K562 (cell line): ENCODE data around the gene HLA-DQB1. TPM values are rescaled to one million over a fixed set of nuclear protein-coding genes. Genes with fewer than 3 reads are reported as not detected.

Source experiments
- ATAC-seq: fragments of 200-7000 bp; cut with Tn5 transposase; 3 replicates; pipeline ENCODE4 v1.9.1; 2020; ENCODE audit warnings: moderate library complexity
- BruUV-seq: library from RNA; stranded (reverse); fragments of 400-500 nt; replicated peaks from 2 replicates; lab custom pipeline; 2021; lab: Mats Ljungman, UMichigan
- CTCF ChIA-PET: fragments of 300-600 bp; formaldehyde crosslinking; extraction: SDS; loops from one replicate; lab custom pipeline; 2021; ENCODE audit warnings: low intra/inter-chr PET ratio; lab: Yijun Ruan, JAX
- POLR2A ChIA-PET: fragments of 300-600, 350-650 bp; sonication (Branson Sonifier 250); formaldehyde crosslinking; extraction: SDS; loops from one replicate; lab custom pipeline; 2021; ENCODE audit warnings: antibody characterized with exemption, inconsistent platforms; lab: Yijun Ruan, JAX
- DNase-seq, 4 experiments: peaks; one replicate each; pipeline versions ENCODE4 v3.0.0 to v3.0.0-alpha.2; 2011 to 2018; ENCODE audit warnings: low spot score in 3 of 4, mixed read lengths in 3 of 4; ENCODE audit errors: extremely low read depth in 1 of 4
- FAIRE-seq: peaks from 2 replicates; lab custom pipeline; 2011; peaks lifted over from hg19 to GRCh38; lab: Jason Lieb, UNC
- H2AFZ ChIP-seq: 2 replicates; pipeline ENCODE4 v1.6.0; 2011; ENCODE audit warnings: low read depth, low read length, control low read depth, inconsistent platforms
- H3K27ac ChIP-seq: fragments of 200-600 bp; 3 replicates; pipeline ENCODE4 v1.8.0; 2011; ENCODE audit warnings: low read depth, mild to moderate bottlenecking, control low read depth, inconsistent platforms, low read length, moderate library complexity, mixed read lengths; ENCODE audit errors: extremely low read depth
- H3K27me3 ChIP-seq, 2 experiments: fragments of 300-600 bp in 1 of 2; 2 replicates in 1 of 2; 3 replicates in 1 of 2; pipeline versions ENCODE4 v1.6.0 to v1.8.0; 2011; ENCODE audit warnings: inconsistent platforms in 2 of 2, low read length in 2 of 2, mild to moderate bottlenecking in 1 of 2, mixed read lengths in 1 of 2, moderate library complexity in 1 of 2; ENCODE audit not compliant: control insufficient read depth in 2 of 2, insufficient read depth in 2 of 2
- H3K36me3 ChIP-seq: fragments of 300-600 bp; 3 replicates; pipeline ENCODE4 v1.8.0; 2011; ENCODE audit warnings: mild to moderate bottlenecking, low read length, inconsistent platforms; ENCODE audit not compliant: control insufficient read depth, insufficient read depth
- H3K4me1 ChIP-seq, 2 experiments: fragments of 200-600 bp in 1 of 2; replicated peaks in 1 of 2; 2 replicates in 1 of 2; 3 replicates in 1 of 2; pipeline versions ENCODE4 v1.5.1 to v1.8.0; 2011; ENCODE audit warnings: inconsistent platforms in 2 of 2, low read length in 2 of 2, mild to moderate bottlenecking in 1 of 2, mixed read lengths in 1 of 2, moderate library complexity in 1 of 2; ENCODE audit not compliant: control insufficient read depth in 2 of 2, insufficient read depth in 2 of 2
- H3K4me2 ChIP-seq: 2 replicates; pipeline ENCODE4 v1.6.1; 2011; ENCODE audit warnings: low read length, control low read depth, inconsistent platforms, mixed read lengths; ENCODE audit not compliant: insufficient read depth
- H3K4me3 ChIP-seq: fragments of 200-600 bp; sonication (generic), shearing (Covaris generic); 2 replicates; pipeline ENCODE4 v1.5.1; 2016; ENCODE audit warnings: control low read depth, inconsistent platforms
- H3K79me2 ChIP-seq: fragments of 200-600 bp; 3 replicates; pipeline ENCODE4 v1.8.0; 2011; ENCODE audit warnings: low read length, inconsistent platforms; ENCODE audit not compliant: control insufficient read depth, insufficient read depth
- H3K9ac ChIP-seq, 2 experiments: 2 replicates each; pipeline versions ENCODE4 v1.6.0 to v1.6.1; 2011; ENCODE audit warnings: low read depth in 2 of 2, low read length in 2 of 2, control low read depth in 1 of 2, inconsistent platforms in 1 of 2, mild to moderate bottlenecking in 1 of 2, mixed read lengths in 1 of 2; ENCODE audit not compliant: insufficient read depth in 1 of 2
- H3K9me1 ChIP-seq: one replicate; pipeline ENCODE4 v1.6.0; 2011; ENCODE audit warnings: inconsistent platforms, mild to moderate bottlenecking, low read length, moderate library complexity; ENCODE audit not compliant: control insufficient read depth, insufficient read depth
- H3K9me3 ChIP-seq: replicated peaks from 2 replicates; pipeline ENCODE4 v1.5.1; 2011; ENCODE audit warnings: low read depth, low read length, inconsistent platforms; ENCODE audit not compliant: control insufficient read depth, insufficient read depth
- H4K20me1 ChIP-seq: replicated peaks from 2 replicates; pipeline ENCODE4 v1.6.1; 2011; ENCODE audit warnings: low read length, inconsistent platforms, mixed read lengths; ENCODE audit not compliant: control insufficient read depth, insufficient read depth
- PRDM10 ChIP-seq: fragments of 450-650 bp; IDR thresholded peaks from 2 replicates; pipeline ENCODE4 v1.6.1; 2018; ENCODE audit not compliant: partially characterized antibody
- WGBS: fragments of 100-300 bp; shearing (Covaris generic); methylation state at CpG from one replicate; pipeline ENCODE4 v1.1.6; 2016; ENCODE audit warnings: low coverage, mixed read lengths; ENCODE audit not compliant: insufficient coverage; ENCODE audit errors: missing lambda C conversion rate; 5-methylcytosine and 5-hydroxymethylcytosine counted together
- in situ Hi-C: fragments of 300-500 bp; cut with MboI; formaldehyde crosslinking; loops from 4 replicates; pipeline ENCODE4 v1.15.0; 2018; ENCODE audit warnings: inconsistent platforms, mixed read lengths
- intact Hi-C: fragments of 100-400 bp; cut with micrococcal nuclease; formaldehyde crosslinking; loops from 2 replicates; pipeline ENCODE4 v1.14.2; 2022
- polyA plus RNA-seq, 8 experiments: library from polyadenylated mRNA; depleted of rRNA in 4 of 8; stranded (reverse) in 5 of 8; unstranded in 3 of 8; fragments of >200 nt; fragmentation: Nextera tagmentation in 2 of 8; fragmentation: Illumina TruSeq in 1 of 8; extraction: Ambion mirVana in 2 of 8; extraction: Trizol in 1 of 8; gene quantifications; 2 replicates each; pipeline versions ENCODE4 v1.2.1 to v1.2.3, GENCODE V29; 2011 to 2014; ENCODE audit warnings: inconsistent platforms in 1 of 8, missing spikeins in 1 of 8
- total RNA-seq, 7 experiments: library from RNA; depleted of rRNA in 6 of 7; stranded (reverse); fragments of >200 nt in 6 of 7; fragmentation: Illumina TruSeq in 2 of 7; extraction: Trizol in 2 of 7; gene quantifications; 2 replicates each; pipeline versions ENCODE4 v1.2.1 to v1.2.3, GENCODE V29; 2011 to 2021; ENCODE audit warnings: low replicate concordance in 1 of 7

The HLA-DQB1 gene
- total and polyA plus RNA-seq, 9 of the 15 experiments (the other 6 are each of a cell fraction or from before 2014, with no cell fraction given) = 0.29 TPM; not detected in 8

GRCh38 chr6:32645047-32645703 lies 21.3 kb downstream of the HLA-DQB1 start:
- in situ Hi-C loops = no loop called here
- Histone ChIP-seq H3K9me3 (no peaks in the 10 kb centered on the region), H3K4me1 (no peaks in the 10 kb centered on the region), H3K27ac (no peak overlapping the region), H3K27me3 (no peaks in the 10 kb centered on the region), H3K79me2 (no peaks in the 10 kb centered on the region), H3K9ac (no peak overlapping the region), H2AFZ (no peak overlapping the region), H3K9me1 (no peaks in the 10 kb centered on the region), H3K4me2 (no peak overlapping the region), H3K4me3 (no peak overlapping the region), H3K36me3 (no peaks in the 10 kb centered on the region), H4K20me1 (no peaks in the 10 kb centered on the region)
- intact Hi-C loops = no loop called here
- ATAC-seq (no peak), FAIRE-seq (no peak), DNase-seq (no peak)
- no peak for TF ChIP-seq PRDM10
- WGBS = 0% methylated on average over 5 of the region's 6 CpGs
- no TSS peak for BruUV-seq
- CTCF ChIA-PET = no interaction called here
- POLR2A ChIA-PET = no interaction called here
